GM10248 (cell line): ENCODE data around the gene BEND5.

Experiments used
- CTCF ChIA-PET: fragments of 300-600 bp; sonication (Branson Sonifier 250); formaldehyde crosslinking; extraction: SDS; loops from one replicate; lab custom pipeline; 2021; ENCODE audit warnings: antibody characterized with exemption; lab: Yijun Ruan, JAX
- POLR2A ChIA-PET: fragments of 350-650 bp; sonication (Branson Sonifier 250); formaldehyde crosslinking; extraction: SDS; loops from one replicate; lab custom pipeline; 2020; ENCODE audit warnings: antibody characterized with exemption; lab: Yijun Ruan, JAX
- DNase-seq: peaks from one replicate; pipeline ENCODE4 v3.0.0; 2012; ENCODE audit errors: extremely low spot score
- CTCF ChIP-seq: IDR thresholded peaks from 2 replicates; pipeline ENCODE4 v1.5.1; 2012; ENCODE audit warnings: mild to moderate bottlenecking, low read depth; ENCODE audit errors: extremely low read depth, missing control alignments, control extremely low read depth

The BEND5 gene

GRCh38 chr1:48776393-48777218 lies at the start of gene BEND5:
Gene BEND5, minus strand, starts transcription at chr1:48776891. Its CDS starts 60 bp downstream, at chr1:48776831.
- peak; percentile 28 for DNase-seq
- POLR2A ChIA-PET, result no interaction called here
- no peak for TF ChIP-seq CTCF
- CTCF ChIA-PET, result interaction anchor here (3.7 kb wide), 1 partner anchor 41 kb away, joined by 13 read pairs; no protein-coding TSS in a partner anchor

- no peak for DNase-seq
- ChIA-PET POLR2A (no interaction called here), CTCF (no interaction called here)
- no peak for TF ChIP-seq CTCF
Measured at GRCh38 chr1:48823168-48823567, 46.5 kb upstream of the BEND5 start.

GRCh38 chr1:48820491-48820890 lies 43.8 kb upstream of the BEND5 start:
- CTCF ChIA-PET, result interaction anchor here (4.8 kb wide), 1 partner anchor 140 kb away, joined by 128 read pairs; no protein-coding TSS in a partner anchor
- DNase-seq, result no peak
- no peak for TF ChIP-seq CTCF
- POLR2A ChIA-PET, result no interaction called here

- ChIA-PET CTCF (interaction anchor here (0.7 to 4.8 kb wide), 41 partner anchors 8 to 280 kb away, joined by 3 to 128 read pairs (median 5); no protein-coding TSS in a partner anchor), POLR2A (no interaction called here)
- peak; percentile 35 for DNase-seq
- peak; percentile 95 for TF ChIP-seq CTCF
Measured at GRCh38 chr1:48817505-48818114, 40.9 kb upstream of the BEND5 start.

- no peak for DNase-seq
- ChIA-PET CTCF (interaction anchor here (1.0 to 1.6 kb wide), 2 partner anchors 10 to 134 kb away, joined by 4 to 7 read pairs; no protein-coding TSS in a partner anchor), POLR2A (interaction anchor here (0.6 kb wide), 1 partner anchor 46 kb away, joined by 3 read pairs; no protein-coding TSS in a partner anchor)
- TF ChIP-seq CTCF, result no peak
Measured at GRCh38 chr1:48810740-48811139, 34.0 kb upstream of the BEND5 start.

GRCh38 chr1:48808496-48808895 lies 31.8 kb upstream of the BEND5 start:
- TF ChIP-seq CTCF, result no peak
- no peak for DNase-seq
- ChIA-PET POLR2A (no interaction called here), CTCF (interaction anchor here (0.9 to 2.1 kb wide), 2 partner anchors 9 to 131 kb away, joined by 4 to 13 read pairs; no protein-coding TSS in a partner anchor)
